Nephron (organoid): ENCODE data around the gene LRWD1.
"Not testable (repeated sequence)": the region's sequence is repeated elsewhere in the genome, so short reads cannot be mapped to it uniquely, and the experiment has no call there.

Experiments used
- H3K27ac Mint-ChIP-seq, 3 experiments: 2 replicates each; pipeline ENCODE4 v1.8.0; 2020; ENCODE audit warnings: mixed read lengths in 3 of 3, mild to moderate bottlenecking in 2 of 3, moderate library complexity in 1 of 3
- H3K27me3 Mint-ChIP-seq: 2 replicates; pipeline ENCODE4 v1.8.0; 2021; ENCODE audit warnings: low read depth, mild to moderate bottlenecking, moderate library complexity, mixed read lengths
- H3K36me3 Mint-ChIP-seq: 2 replicates; pipeline ENCODE4 v1.8.0; 2020; ENCODE audit warnings: low read depth, mixed read lengths
- H3K4me1 Mint-ChIP-seq: 2 replicates; pipeline ENCODE4 v1.8.0; 2020; ENCODE audit warnings: mixed read lengths
- H3K4me3 Mint-ChIP-seq, 3 experiments: 2 replicates each; pipeline ENCODE4 v1.8.0; 2020; ENCODE audit warnings: mild to moderate bottlenecking in 3 of 3, mixed read lengths in 3 of 3, moderate library complexity in 2 of 3
- H3K9me3 Mint-ChIP-seq: 2 replicates; pipeline ENCODE4 v1.8.0; 2020; ENCODE audit warnings: mixed read lengths

LRWD1 gene

DNA sequence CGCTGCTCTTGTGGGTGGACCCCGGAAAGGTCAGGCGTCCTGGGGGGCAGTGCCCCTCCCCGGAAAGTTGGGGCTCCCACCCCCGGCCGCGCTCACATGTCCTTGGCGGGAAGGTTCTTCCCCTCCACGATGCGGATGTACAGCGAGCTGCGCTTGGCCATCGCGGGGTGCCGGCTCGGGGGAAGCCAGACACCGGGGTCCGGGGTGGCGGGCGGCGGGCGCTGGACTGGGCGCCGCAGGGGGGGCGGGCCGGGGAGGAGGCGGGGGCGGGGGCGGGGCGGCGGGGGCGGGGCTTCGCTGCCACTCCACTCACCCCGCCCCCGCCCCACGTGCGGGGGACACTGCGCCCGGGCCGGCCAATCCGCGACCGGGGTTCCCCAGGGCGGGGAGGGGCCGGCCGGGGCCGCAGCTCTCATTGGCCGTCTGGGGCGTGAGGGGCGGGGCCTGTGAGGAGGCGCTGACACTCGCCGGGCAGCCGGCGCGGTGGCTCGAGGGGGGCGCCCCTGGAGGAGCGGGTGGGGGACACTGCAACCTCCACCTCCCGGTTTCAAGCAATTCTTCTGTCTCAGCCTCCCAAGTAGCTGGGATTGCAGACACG lies 52.9 kb downstream of the LRWD1 start, which contains the start of gene RASA4B:
RASA4B (minus strand) TSS at position 228 of the 598 bp plus-strand sequence; CDS start at position 161, 67 bp downstream.
- H3K9me3 Mint-ChIP-seq, H3K36me3 Mint-ChIP-seq, H3K27ac Mint-ChIP-seq, H3K4me1 Mint-ChIP-seq, H3K27me3 Mint-ChIP-seq: not testable (repeated sequence)
- peak within 1 kb of the TSS; percentile 47 to 66 (median 64) for H3K4me3 Mint-ChIP-seq

DNA sequence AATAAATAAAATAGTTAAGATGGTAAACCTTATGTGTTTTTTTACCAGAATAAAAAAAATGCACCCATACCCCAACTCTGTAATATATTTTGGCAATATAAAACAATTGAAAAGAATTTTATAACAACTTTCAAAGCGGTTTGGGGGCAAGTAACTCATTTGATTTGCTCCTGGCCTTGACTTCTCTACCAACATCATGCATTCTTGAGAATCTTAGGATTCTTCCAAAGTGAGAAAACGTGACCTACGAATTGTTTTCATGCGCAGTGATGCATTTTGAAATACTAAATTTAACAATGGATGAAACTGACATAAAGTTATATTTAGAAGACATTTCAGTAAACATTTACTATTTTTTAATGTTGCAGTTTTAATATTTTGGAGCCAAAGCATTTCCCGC lies 56.0 kb downstream of the LRWD1 start:
- not testable (repeated sequence) for H3K27ac Mint-ChIP-seq, H3K27me3 Mint-ChIP-seq, H3K4me1 Mint-ChIP-seq, H3K9me3 Mint-ChIP-seq, H3K36me3 Mint-ChIP-seq, H3K4me3 Mint-ChIP-seq
